RWPE1 (cell line): ENCODE data around the gene RPUSD3.

Experiments used
- CTCF ChIA-PET: fragments of 350-600 bp; sonication (Branson Sonifier 250); formaldehyde crosslinking; extraction: SDS; loops from one replicate; lab custom pipeline; 2021; lab: Yijun Ruan, JAX
- POLR2A ChIA-PET: fragments of 400-600 bp; formaldehyde crosslinking; extraction: SDS; loops from one replicate; lab custom pipeline; 2020; ENCODE audit warnings: antibody characterized with exemption; ENCODE audit not compliant: low non-redundant PET; lab: Yijun Ruan, JAX
- DNase-seq: peaks from one replicate; pipeline ENCODE4 v3.0.0; 2012; ENCODE audit warnings: low spot score
- H3K27ac ChIP-seq: fragments of 450-650 bp; 2 replicates; pipeline ENCODE4 v1.5.1; 2017
- TF ChIP-seq, protein P1 (sequence below): fragments of 450-650 bp; conservative IDR thresholded peaks from 2 replicates; pipeline ENCODE4 v1.5.1; 2017; ENCODE audit warnings: low read depth, mild to moderate bottlenecking

The RPUSD3 gene

DNA sequence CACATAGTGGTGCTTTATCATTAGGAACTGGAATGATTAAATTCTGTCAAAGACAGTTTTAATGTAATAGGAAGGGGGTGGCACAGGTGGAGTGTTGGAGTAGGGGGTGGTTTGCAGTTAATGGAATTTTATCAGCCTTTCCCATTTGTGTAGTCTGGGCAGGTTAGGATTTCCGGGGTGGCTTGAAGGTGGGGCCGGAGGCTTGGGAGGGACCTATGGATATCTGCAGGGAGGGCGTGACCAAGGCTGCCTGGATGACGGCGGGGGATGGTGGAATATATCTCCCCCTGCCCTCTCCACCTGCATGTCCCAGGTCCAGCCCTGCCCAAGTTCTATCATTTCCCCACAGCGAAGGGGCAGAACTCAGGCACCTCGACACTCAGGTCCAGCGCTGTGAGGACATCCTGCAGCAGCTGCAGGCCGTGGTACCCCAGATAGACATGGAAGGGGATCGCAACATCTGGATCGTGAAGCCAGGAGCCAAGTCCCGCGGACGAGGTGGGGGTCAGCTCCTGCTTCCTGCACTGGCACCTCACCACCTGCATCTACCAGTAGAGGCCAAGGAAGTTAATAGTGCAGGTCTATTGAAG lies 18.3 kb downstream of the RPUSD3 start:
- H3K27ac ChIP-seq, result no peak overlapping the region
- ChIA-PET POLR2A (no interaction called here), CTCF (no interaction called here)
- DNase-seq, result no peak
- TF ChIP-seq, protein P1, sequence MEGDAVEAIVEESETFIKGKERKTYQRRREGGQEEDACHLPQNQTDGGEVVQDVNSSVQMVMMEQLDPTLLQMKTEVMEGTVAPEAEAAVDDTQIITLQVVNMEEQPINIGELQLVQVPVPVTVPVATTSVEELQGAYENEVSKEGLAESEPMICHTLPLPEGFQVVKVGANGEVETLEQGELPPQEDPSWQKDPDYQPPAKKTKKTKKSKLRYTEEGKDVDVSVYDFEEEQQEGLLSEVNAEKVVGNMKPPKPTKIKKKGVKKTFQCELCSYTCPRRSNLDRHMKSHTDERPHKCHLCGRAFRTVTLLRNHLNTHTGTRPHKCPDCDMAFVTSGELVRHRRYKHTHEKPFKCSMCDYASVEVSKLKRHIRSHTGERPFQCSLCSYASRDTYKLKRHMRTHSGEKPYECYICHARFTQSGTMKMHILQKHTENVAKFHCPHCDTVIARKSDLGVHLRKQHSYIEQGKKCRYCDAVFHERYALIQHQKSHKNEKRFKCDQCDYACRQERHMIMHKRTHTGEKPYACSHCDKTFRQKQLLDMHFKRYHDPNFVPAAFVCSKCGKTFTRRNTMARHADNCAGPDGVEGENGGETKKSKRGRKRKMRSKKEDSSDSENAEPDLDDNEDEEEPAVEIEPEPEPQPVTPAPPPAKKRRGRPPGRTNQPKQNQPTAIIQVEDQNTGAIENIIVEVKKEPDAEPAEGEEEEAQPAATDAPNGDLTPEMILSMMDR, result no peak

DNA sequence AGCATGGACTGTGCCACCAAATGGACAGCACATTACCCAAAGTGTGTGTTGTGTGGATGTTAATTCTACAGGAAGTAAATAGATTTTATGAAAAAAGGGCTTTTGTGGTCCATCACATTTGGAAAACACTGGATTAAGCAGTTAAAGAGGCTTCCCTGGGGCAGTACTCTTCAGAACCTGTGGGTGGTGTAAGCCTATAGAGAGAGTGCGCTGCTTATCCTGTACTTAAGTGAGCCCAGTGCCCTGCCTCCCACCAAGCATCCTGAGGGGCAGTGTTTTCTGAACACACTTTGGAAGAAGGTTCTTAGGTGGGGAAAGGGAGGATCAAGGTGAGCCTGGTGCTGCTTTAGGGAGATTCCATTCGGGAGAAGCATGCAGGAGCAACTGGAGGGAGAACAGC lies 22.9 kb downstream of the RPUSD3 start:
- POLR2A ChIA-PET, result no interaction called here
- no peak for DNase-seq
- no peak overlapping the region for H3K27ac ChIP-seq
- CTCF ChIA-PET, result no interaction called here
- TF ChIP-seq, protein P1, result peak; percentile 41

DNA sequence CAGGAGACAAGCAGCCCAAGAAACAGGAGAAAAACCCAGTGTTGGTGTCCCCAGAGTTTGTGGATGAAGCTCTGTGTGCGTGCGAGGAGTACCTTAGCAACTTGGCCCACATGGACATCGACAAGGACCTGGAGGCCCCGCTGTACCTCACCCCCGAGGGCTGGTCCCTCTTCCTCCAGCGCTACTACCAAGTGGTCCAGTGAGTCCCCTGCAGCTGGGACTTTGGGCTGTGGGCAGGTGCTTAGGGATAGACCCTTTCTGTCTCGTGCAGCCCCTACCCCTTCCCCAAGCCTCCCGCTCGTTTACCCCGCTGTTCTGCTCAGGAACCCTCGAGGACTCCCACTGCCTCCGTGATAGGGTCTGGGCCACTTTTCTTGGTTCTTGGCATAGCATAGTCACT lies 23.3 kb downstream of the RPUSD3 start:
- ChIA-PET CTCF (no interaction called here), POLR2A (no interaction called here)
- DNase-seq, result no peak
- H3K27ac ChIP-seq, result no peak overlapping the region
- TF ChIP-seq, protein P1, result no peak

DNA sequence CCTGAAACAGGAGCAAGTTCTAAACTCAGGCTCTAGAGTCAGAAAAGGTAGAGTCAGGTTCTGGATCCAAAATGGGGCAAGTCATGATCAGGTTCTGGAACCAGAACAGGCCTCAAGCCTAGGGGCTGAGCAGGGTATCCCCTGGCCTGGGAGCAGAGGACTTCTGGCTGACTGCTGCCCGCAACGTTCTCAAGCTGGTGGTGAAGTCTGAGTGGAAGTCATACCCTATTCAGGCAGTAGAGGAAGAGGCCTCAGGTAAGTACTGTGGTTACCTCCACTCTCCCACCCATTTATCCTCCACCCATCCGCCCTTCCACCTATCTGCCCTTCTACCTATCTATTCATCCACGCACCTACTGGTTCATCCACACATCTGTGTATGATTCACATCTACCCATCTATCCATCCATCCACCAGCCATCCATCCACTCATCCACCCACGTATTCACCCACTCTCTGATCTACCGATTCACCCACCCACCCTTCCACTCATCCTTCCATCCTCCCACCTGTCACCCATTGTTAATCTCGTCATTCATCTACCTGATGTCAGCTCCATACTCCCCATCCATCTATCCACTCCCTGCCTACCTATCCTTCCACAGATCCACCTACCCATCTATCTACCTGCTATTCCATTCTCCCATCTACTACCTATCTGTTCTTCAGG lies 25.0 kb downstream of the RPUSD3 start:
- DNase-seq, result no peak
- ChIA-PET CTCF (interaction anchor here (0.6 kb wide), 1 partner anchor 18 kb away, joined by 3 read pairs; no protein-coding TSS in a partner anchor), POLR2A (no interaction called here)
- TF ChIP-seq, protein P1, result no peak
- no peak overlapping the region for H3K27ac ChIP-seq

DNA sequence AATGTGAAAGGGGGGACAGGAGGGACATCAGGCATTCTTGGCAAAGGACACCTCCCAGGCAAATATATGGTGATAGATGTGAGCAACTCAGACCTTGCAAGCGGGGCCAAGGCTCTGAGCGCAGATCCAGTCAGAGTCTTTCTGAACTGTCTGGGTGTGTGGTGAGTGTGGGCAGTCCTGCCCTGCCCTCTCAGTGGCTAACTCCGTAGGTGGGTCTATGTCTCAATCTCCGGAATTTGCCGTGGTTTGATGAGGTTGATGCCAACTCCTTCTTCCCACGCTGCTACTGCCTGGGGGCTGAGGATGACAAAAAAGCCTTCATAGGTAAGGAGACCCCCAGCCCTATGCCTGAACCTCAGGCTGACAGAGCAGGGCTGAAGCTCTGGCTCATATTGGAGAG lies 26.4 kb downstream of the RPUSD3 start:
- no peak for DNase-seq
- TF ChIP-seq, protein P1, result no peak
- ChIA-PET CTCF (no interaction called here), POLR2A (no interaction called here)
- no peak overlapping the region for H3K27ac ChIP-seq

DNA sequence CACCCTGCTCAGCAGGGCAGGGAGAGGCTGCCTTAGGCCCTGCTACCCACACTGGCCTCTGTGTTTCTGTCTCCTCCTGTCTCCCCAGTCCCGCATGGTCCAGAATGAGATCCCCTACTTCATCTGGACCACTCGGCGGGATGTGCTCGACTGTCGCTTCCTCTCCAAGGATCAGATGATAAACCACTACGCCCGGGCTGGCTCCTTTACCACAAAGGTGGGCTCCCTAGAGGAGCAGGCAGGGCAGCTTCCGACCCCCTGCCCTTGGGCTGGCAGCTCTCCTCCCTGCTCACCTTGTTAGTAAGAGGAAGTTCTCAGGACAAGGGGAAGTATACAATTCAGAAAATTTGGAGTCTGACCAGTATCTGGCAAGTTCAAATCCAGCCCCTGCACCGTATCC lies 27.8 kb downstream of the RPUSD3 start:
- POLR2A ChIA-PET, result no interaction called here

More for the DNA sequence above, 27.8 kb downstream of the RPUSD3 start:
- H3K27ac ChIP-seq, result no peak overlapping the region
- CTCF ChIA-PET, result no interaction called here
- TF ChIP-seq, protein P1, result no peak
- DNase-seq, result no peak
